Suprapubic skin (tissue), 4 donors: ENCODE measurements around the gene ADCY4.

Experiments used
- POLR2A ChIP-seq, 2 donors: fragments of 450-650 bp; IDR thresholded peaks; one replicate each; pipeline ENCODE4 v1.6.1; 2017; ENCODE audit warnings: antibody characterized with exemption in 2 of 2, mild to moderate bottlenecking in 2 of 2, moderate library complexity in 2 of 2
- POLR2AphosphoS5 ChIP-seq, 3 donors: sonication (generic); formaldehyde crosslinking; IDR thresholded peaks; one replicate each; pipeline ENCODE4 v1.6.1; 2017; ENCODE audit warnings: antibody characterized with exemption in 3 of 3
- TF ChIP-seq, protein P1 (sequence below), 2 donors: fragments of 200-600 bp in 1 of 2; fragments of 450-650 bp in 1 of 2; sonication (generic) in 1 of 2; IDR thresholded peaks; one replicate each; pipeline ENCODE4 v1.5.1; 2016 to 2019; ENCODE audit warnings: antibody characterized with exemption in 2 of 2, mild to moderate bottlenecking in 1 of 2, moderate library complexity in 1 of 2

DNA sequence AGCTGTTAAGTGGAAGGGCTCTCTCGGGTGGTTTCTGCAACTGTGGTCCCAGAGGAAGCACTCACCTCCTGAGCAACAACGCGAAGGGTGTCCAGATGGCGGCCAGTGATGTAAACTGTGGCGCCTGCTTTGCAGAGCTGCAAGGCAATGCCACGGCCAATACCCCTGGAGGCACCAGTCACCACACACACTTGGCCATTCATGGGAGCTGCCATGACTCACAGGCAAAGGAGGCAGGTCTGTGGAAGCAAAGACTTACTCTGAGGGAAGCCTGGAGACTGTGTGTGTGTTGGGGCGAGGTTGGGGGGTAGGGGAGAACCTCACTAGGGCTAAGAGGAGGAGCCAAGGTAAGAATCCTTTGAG, 36.0 kb downstream of the ADCY4 start:
- TF ChIP-seq POLR2A (IDR thresholded peaks at IDR 0.05), result no peak
- TF ChIP-seq, protein P1, sequence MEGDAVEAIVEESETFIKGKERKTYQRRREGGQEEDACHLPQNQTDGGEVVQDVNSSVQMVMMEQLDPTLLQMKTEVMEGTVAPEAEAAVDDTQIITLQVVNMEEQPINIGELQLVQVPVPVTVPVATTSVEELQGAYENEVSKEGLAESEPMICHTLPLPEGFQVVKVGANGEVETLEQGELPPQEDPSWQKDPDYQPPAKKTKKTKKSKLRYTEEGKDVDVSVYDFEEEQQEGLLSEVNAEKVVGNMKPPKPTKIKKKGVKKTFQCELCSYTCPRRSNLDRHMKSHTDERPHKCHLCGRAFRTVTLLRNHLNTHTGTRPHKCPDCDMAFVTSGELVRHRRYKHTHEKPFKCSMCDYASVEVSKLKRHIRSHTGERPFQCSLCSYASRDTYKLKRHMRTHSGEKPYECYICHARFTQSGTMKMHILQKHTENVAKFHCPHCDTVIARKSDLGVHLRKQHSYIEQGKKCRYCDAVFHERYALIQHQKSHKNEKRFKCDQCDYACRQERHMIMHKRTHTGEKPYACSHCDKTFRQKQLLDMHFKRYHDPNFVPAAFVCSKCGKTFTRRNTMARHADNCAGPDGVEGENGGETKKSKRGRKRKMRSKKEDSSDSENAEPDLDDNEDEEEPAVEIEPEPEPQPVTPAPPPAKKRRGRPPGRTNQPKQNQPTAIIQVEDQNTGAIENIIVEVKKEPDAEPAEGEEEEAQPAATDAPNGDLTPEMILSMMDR (IDR thresholded peaks at IDR 0.05), result no peak
- no peak for TF ChIP-seq POLR2AphosphoS5 (IDR thresholded peaks at IDR 0.05)
